GM03348 (cell line): ENCODE results near the gene SAMD4A.

ENCODE experiments used
- DNase-seq: peaks from one replicate; pipeline ENCODE4 v3.0.0; 2012; ENCODE audit warnings: low spot score

SAMD4A gene

DNA sequence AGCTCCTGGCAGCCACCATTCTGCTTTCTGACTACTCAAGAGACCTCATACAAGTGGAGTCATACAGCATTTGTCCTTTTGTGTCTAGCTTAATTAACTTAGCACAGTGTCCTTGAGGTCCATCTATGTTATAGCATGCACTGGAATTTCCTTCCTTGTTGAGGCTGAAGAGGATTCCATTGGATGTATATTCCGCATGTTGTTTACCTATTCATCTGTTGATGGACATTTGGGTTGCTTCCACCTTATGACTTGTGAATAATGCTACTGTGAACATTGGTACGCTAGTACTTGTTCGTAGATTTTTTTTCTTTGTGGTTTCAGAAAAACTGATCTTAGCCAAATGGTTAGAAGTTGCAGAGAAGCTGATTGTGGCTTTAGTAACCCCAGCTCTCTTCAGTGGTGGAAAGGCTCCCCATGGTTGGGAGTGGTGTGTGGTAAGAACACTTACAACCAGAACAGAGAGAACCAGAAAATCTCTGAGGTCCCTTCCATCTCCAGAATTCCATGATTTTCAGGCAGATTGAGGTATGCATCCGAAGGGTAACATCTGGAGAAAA, 118.4 kb downstream of the SAMD4A start:
- DNase-seq: no peak

- DNase-seq: peak; percentile 69
Observed at GRCh38 chr14:54686219-54686870, 119.4 kb downstream of the SAMD4A start.

- DNase-seq: no peak
Observed at GRCh38 chr14:54686871-54687749, 120.2 kb downstream of the SAMD4A start.

- no peak for DNase-seq
Observed at GRCh38 chr14:54687750-54688119, 120.8 kb downstream of the SAMD4A start.

DNA sequence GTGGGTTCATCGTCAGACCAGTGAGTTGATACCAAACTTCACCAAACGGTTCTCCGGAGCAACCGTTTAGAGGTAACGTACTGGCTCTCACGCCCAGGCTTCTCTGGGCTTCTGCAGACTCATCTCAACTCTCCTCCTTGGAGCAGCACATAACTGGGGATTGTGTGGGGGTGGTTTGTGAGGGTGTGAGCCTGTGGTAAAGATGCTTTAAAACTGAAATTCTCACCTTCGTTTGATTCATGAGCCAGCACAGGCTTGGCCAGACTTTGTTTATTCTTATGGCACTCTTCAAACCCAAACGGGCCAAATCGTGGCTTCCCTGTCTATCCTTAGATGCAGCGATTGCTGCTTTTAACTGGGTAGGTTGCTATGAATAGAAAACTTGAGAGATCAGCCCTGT, 121.3 kb downstream of the SAMD4A start:
- no peak for DNase-seq

- DNase-seq: no peak
Observed at GRCh38 chr14:54689928-54690327, 123.0 kb downstream of the SAMD4A start.

DNA sequence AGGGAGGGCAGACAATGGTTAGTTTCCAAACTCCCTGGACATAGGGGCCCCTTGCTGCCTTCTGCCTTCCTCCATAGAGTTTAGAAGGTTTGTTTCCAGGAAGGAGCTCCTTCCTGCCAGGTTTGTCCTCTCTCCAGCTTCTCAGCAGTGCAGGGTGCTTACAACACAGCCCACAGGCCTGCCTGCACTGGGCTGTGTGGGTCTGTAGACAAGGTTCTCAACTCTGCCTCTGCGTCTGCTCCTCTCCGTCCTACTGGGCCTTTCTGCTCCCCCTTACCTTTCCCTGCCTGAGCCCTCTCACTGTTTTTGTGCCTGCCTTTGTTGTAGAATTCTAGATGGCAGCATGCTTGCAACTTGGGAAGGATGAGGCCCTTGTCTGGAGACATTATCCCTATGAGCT, 124.0 kb downstream of the SAMD4A start:
- no peak for DNase-seq

DNA sequence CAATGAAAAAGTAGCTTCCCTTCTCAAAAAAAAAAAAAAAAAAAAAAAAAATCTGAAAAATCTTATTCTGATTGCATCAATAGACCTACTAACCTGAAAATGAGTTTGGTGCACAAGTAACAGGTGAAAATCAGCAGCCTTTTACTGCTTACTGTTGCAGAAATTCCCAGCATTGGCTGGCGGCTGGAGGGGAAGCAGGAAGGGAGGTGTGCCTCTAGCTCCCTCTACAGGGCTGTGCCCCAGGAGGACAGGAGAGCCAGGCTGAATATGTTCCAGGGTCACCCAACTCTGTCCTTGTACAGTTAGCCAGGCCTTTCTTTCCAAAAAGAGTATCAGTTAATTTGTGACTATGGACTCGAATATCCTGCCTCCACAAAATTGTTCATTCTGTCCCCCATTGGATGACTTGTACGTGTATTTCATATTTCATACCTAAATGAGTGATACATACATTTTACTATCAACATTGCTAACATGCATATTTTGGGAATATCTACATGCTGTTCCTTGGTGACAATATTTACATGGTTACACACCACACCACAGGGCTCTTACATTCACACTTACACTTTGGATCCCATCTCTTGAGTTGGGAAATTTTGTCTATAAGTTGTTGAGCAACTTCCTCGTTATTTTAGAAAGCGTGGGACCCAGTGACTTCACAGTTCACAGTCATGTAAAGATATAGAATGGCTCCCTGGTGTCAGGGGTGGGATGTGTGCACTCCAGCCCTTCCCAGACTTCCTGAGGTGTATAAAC, 124.8 kb downstream of the SAMD4A start:
- DNase-seq: peak; percentile 67

GRCh38 chr14:54692284-54692772, 125.4 kb downstream of the SAMD4A start:
- DNase-seq: no peak

- DNase-seq: no peak
Observed at GRCh38 chr14:54693761-54694160, 126.8 kb downstream of the SAMD4A start.

- DNase-seq: no peak
Observed at GRCh38 chr14:54695196-54695595, 128.3 kb downstream of the SAMD4A start.

- DNase-seq: no peak
Observed at GRCh38 chr14:54697001-54697400, 130.1 kb downstream of the SAMD4A start.

- DNase-seq: no peak
Observed at GRCh38 chr14:54697803-54698202, 130.9 kb downstream of the SAMD4A start.

DNA sequence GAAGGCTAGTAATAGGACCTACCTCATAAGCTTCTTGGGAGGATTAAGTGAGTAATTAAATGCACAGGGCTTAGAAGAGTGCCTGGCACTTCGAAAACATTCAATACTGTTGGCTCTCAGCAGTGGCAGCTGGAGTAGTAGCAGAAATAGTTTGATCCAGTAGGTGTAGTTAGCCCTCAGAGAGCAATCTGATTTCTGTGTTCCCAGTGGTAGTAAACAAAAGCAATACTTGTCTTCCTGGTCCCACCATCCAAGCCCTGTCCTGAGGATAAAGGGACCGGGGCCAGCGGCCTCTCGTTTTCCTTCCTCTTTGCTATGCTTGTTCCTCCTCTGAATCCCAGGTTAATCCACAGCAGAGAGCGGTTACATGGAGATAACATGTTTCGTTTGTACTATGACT, 131.6 kb downstream of the SAMD4A start:
- DNase-seq: no peak

- DNase-seq: no peak
Observed at GRCh38 chr14:54698966-54699530, 132.1 kb downstream of the SAMD4A start.

GRCh38 chr14:54699735-54700134, 132.8 kb downstream of the SAMD4A start:
- DNase-seq: no peak

DNA sequence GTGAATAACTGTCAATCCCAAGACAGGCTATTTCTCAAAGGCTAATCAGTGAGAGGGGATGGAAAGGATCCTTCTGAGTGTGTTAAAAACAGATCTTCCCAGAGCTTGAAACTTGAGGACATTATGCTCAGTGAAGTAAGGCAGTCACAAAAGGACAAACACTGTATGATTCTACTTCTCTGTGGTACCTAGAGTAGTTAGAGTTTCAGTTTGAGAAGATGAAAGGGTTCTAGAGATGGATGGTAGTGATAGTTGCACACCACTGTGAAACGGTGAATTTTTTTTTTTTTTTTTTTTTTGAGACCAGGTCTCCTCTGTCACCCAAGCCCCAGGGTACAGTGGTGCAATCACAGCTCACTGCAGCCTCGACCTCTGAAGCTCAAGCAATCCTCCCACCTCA, 133.8 kb downstream of the SAMD4A start:
- DNase-seq: no peak

DNA sequence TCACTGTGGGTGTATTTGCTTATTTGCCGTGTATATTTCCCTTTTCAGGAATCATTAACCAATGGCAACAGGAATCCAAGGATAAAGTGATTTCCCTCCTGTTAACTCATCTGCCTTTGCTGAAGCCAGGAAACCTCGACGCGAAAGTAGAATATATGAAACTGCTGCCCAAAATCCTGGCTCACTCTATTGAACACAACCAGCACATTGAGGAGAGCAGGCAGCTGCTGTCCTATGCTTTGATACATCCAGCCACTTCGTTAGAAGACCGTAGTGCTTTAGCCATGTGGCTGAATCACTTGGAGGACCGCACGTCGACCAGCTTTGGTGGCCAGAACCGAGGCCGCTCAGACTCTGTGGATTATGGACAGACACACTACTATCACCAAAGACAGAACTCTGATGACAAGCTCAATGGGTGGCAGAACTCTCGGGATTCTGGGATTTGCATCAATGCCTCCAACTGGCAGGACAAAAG, 135.1 kb downstream of the SAMD4A start:
- DNase-seq: no peak

- no peak for DNase-seq
Observed at GRCh38 chr14:54702492-54702891, 135.6 kb downstream of the SAMD4A start.

DNA sequence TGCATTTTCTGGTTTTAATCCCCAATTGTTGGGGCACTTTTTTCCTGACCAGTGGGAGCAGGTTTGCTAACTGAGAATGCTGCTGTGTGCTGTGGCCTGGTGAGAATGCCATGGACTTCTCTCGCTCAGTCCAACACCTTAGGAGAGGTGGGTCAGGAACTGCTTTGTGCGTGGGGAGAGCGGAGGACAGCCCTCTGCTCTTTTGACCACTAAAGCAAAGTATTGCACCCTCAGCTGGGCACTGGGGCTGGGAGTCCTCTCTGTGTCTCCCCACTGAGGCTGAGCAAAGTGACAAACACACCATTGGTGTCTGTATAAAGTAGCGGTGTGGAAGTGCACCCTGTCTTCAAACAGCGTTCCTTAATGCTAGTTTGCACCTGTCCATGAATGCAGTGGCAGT, 136.2 kb downstream of the SAMD4A start:
- DNase-seq: no peak

- no peak for DNase-seq
Observed at GRCh38 chr14:54703724-54704123, 136.8 kb downstream of the SAMD4A start.

DNA sequence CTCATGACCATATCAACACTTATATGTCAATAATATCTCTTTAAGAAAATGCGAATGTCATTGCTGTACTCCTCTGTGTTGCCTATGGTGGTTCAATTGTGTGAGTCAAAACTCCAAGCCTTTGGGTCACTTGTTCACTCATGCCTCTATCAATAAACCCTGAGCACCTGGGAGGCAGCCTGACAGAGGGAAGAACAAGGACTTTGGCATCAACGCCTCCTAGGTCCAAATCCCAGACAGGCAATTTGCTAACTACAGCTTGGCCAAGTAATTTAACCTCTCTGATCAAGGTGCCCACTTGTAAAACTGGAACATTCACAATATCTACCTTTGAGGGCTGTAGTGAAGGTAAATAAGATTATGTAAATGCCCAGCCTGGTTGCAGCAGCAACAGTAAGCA, 137.8 kb downstream of the SAMD4A start:
- no peak for DNase-seq
